ENCODE measurements around the gene NEUROG1.

DNA sequence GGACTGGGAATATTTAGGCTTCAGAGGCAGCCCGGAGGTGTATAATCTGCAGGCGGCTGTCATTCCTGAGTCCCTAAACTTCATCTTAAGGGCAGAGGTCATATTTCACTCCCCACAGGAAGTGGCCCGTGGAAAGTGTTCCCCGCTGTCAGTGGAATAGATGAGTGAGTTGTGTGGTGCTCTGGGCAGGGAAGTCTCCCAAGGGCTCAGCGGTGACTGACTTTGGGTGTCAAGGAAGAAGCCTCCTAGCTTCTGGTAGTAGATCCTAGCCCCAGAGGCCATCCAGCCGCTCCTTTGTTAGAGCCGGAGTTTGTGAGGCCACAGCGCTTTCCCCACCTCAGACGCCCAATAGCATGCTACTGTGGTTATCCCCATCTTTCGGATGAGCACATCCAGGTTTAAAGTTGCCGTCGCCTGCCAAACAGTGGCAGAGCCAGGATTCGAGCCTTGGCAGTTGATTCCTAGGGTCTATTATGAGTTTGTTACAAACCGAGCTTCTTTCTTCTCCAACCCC, 44.7 kb downstream of the NEUROG1 start:
- TF ChIP-seq, protein P1, sequence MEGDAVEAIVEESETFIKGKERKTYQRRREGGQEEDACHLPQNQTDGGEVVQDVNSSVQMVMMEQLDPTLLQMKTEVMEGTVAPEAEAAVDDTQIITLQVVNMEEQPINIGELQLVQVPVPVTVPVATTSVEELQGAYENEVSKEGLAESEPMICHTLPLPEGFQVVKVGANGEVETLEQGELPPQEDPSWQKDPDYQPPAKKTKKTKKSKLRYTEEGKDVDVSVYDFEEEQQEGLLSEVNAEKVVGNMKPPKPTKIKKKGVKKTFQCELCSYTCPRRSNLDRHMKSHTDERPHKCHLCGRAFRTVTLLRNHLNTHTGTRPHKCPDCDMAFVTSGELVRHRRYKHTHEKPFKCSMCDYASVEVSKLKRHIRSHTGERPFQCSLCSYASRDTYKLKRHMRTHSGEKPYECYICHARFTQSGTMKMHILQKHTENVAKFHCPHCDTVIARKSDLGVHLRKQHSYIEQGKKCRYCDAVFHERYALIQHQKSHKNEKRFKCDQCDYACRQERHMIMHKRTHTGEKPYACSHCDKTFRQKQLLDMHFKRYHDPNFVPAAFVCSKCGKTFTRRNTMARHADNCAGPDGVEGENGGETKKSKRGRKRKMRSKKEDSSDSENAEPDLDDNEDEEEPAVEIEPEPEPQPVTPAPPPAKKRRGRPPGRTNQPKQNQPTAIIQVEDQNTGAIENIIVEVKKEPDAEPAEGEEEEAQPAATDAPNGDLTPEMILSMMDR (conservative IDR thresholded peaks at IDR 0.05; ENCODE audit: low read length) = no peak
- no peak for TF ChIP-seq EZH2phosphoT487 (IDR thresholded peaks at IDR 0.05; ENCODE audit: borderline replicate concordance)

All from Loucy (cell line).